Measurements from ENCODE around the gene IQCK.

- TF ChIP-seq POLR2A (IDR thresholded peaks at IDR 0.05) (no peak), CTCF (IDR thresholded peaks at IDR 0.05) (no peak), EP300 (IDR thresholded peaks at IDR 0.05) (no peak)
Measured at GRCh38 chr16:19817122-19817521, 99.1 kb downstream of the IQCK start.
